ENCODE results near the gene VWA7.
A peak's percentile ranks its signal among the peaks of the same experiment; 100 is the strongest.

Gene VWA7

GRCh38 chr6:31776989-31777666, at the start of gene VWA7:
Gene VWA7, minus strand, starts transcription at chr6:31777328. Its CDS starts 549 bp downstream, at chr6:31776779.
- no peaks in the 10 kb centered on the region for H3K9me3 ChIP-seq (ENCODE audit: control insufficient read depth, insufficient read depth, low read depth, low read length)
- CTCF ChIA-PET, result interaction anchor here (0.6 to 7.5 kb wide), 9 partner anchors 8 to 91 kb away, joined by 3 to 50 read pairs (median 4); partner anchors contain the start of genes LSM2 and VARS1
- no peak within 1 kb of the TSS for H3K27ac ChIP-seq (ENCODE audit: extremely low read depth, low read depth, low read length)
- POLR2A ChIA-PET, result interaction anchor here (0.6 to 3.3 kb wide), 18 partner anchors 9 to 113 kb away, joined by 3 to 38 read pairs (median 4); partner anchors contain the start of genes CLIC1, DDAH2, HSPA1A and HSPA1B
- peaks cover 4% of the 10 kb centered on the region for H3K4me1 ChIP-seq (ENCODE audit: control insufficient read depth, insufficient read depth, low read length)
- peaks cover 0 to 41% of the 10 kb centered on the region in 2 experiments; a peak in 2 of 3 replicates for H3K36me3 ChIP-seq (ENCODE audit: control insufficient read depth in 2 of 2, insufficient read depth in 1 of 2, low read length in 2 of 2)
- peak within 1 kb of the TSS; percentile 21 for H3K4me3 ChIP-seq (ENCODE audit: low read depth, low read length)
- TF ChIP-seq ZBTB6 (tag by site-specific recombination; IDR thresholded peaks at IDR 0.05), result peak; percentile 73
- TF ChIP-seq ZNF223 (tag by site-specific recombination; IDR thresholded peaks at IDR 0.05), result 0 out of 2 replicates have a peak, but pooled peaks have one; percentile 13
- no peak for TF ChIP-seq ZBTB1 (tag by site-specific recombination; IDR thresholded peaks at IDR 0.05)
- peak; percentile 63 for TF ChIP-seq ZNF341 (tag by site-specific recombination; IDR thresholded peaks at IDR 0.05; ENCODE audit: low read depth)
- peak; percentile 93 for TF ChIP-seq KLF10 (tag by site-specific recombination; IDR thresholded peaks at IDR 0.05)
- TF ChIP-seq PRDM2 (tag by site-specific recombination; IDR thresholded peaks at IDR 0.05; ENCODE audit: borderline replicate concordance), result peak; percentile 66; the same call in 1 of the 2 replicates
- peak; percentile 87 for TF ChIP-seq ZSCAN30 (tag by site-specific recombination; IDR thresholded peaks at IDR 0.05)
- no peak for TF ChIP-seq ZNF16 (tag by site-specific recombination; IDR thresholded peaks at IDR 0.05; ENCODE audit: low read depth)
- no peak for TF ChIP-seq ZNF580 (tag by site-specific recombination; IDR thresholded peaks at IDR 0.05)
- TF ChIP-seq ZNF529 (tag by site-specific recombination; IDR thresholded peaks at IDR 0.05; ENCODE audit: insufficient replicate concordance), result no peak
- TF ChIP-seq ZNF558 (tag by site-specific recombination; IDR thresholded peaks at IDR 0.05), result peak; percentile 47; the same call in 1 of the 2 replicates
- peak; percentile 68; the same call in 1 of the 2 replicates for TF ChIP-seq ZNF692 (tag by site-specific recombination; IDR thresholded peaks at IDR 0.05)
- TF ChIP-seq ZNF658 (tag by site-specific recombination; IDR thresholded peaks at IDR 0.05), result no peak
- TF ChIP-seq INSM2 (tag by site-specific recombination; IDR thresholded peaks at IDR 0.05), result peak; percentile 67; the same call in 1 of the 2 replicates
- TF ChIP-seq ZNF423 (tag by site-specific recombination; IDR thresholded peaks at IDR 0.05), result peak; percentile 74
- TF ChIP-seq SP7 (tag by site-specific recombination; IDR thresholded peaks at IDR 0.05), result peak; percentile 99
- TF ChIP-seq ZNF169 (tag by site-specific recombination; IDR thresholded peaks at IDR 0.05), result no peak
- peak; percentile 99 for TF ChIP-seq ZNF184 (tag by site-specific recombination; IDR thresholded peaks at IDR 0.05)
- TF ChIP-seq PBX3 (CRISPR knock-in tag; IDR thresholded peaks at IDR 0.05), result peak; percentile 93; the same call in 1 of the 2 replicates
- peak; percentile 87 for TF ChIP-seq GLIS2 (tag by site-specific recombination; IDR thresholded peaks at IDR 0.05)
- TF ChIP-seq ZBTB8A (tag by site-specific recombination; IDR thresholded peaks at IDR 0.05), result peak; percentile 76
- TF ChIP-seq ZNF18 (tag by site-specific recombination; IDR thresholded peaks at IDR 0.05), result peak; percentile 29; the same call in 1 of the 2 replicates
- peak; percentile 80; the same call in 1 of the 2 replicates for TF ChIP-seq SALL2 (tag by site-specific recombination; IDR thresholded peaks at IDR 0.05; ENCODE audit: borderline replicate concordance)
